Measurements from ENCODE around the gene NETO1. TPM values are rescaled to one million over a fixed set of nuclear protein-coding genes. Genes with fewer than 3 reads are reported as not detected.

NETO1 gene
- total RNA-seq, 1 donor from 2014 or later, result not detected

DNA sequence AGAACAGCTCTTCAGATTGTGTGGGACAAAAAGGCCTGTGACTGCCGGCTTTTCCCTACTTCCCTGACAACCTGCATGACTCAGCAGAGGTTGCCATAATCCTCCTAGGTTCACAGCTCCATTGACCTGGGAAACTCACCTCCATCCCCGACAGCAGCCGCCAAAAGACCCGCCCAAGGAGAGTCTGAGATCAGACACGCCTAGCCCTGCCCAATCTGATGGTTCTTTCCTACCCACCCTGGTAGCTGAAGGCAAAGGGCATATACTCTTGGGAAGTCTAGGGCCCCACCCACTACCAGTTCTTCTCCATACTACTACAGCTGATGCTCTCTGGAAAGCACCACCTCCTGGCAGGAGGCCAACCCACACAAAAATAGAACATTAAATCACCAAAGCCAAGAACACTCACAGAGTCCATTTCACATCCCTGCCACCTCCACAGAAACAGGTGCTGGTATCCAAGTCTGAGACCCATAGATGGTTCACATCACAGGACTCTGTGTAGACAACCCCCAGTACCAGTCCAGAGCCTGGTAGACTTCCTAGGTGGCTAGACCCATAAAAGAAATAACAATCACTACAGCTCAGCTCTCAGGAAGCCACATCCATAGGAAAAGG, 140.6 kb downstream of the NETO1 start:
- peaks cover 13% of the 10 kb centered on the region for H3K9me3 Mint-ChIP-seq (ENCODE audit: unreplicated experiment)
- H3K27me3 Mint-ChIP-seq (ENCODE audit: unreplicated experiment), result no peaks in the 10 kb centered on the region
- no peak for DNase-seq (ENCODE audit: extremely low spot score, unreplicated experiment)
- H3K27ac Mint-ChIP-seq (ENCODE audit: unreplicated experiment), result no peak overlapping the region
- no peaks in the 10 kb centered on the region for H3K36me3 Mint-ChIP-seq (ENCODE audit: unreplicated experiment)
- TF ChIP-seq, protein P1, sequence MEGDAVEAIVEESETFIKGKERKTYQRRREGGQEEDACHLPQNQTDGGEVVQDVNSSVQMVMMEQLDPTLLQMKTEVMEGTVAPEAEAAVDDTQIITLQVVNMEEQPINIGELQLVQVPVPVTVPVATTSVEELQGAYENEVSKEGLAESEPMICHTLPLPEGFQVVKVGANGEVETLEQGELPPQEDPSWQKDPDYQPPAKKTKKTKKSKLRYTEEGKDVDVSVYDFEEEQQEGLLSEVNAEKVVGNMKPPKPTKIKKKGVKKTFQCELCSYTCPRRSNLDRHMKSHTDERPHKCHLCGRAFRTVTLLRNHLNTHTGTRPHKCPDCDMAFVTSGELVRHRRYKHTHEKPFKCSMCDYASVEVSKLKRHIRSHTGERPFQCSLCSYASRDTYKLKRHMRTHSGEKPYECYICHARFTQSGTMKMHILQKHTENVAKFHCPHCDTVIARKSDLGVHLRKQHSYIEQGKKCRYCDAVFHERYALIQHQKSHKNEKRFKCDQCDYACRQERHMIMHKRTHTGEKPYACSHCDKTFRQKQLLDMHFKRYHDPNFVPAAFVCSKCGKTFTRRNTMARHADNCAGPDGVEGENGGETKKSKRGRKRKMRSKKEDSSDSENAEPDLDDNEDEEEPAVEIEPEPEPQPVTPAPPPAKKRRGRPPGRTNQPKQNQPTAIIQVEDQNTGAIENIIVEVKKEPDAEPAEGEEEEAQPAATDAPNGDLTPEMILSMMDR (IDR thresholded peaks at IDR 0.05), result no peak
- no peaks in the 10 kb centered on the region for H3K4me1 Mint-ChIP-seq (ENCODE audit: unreplicated experiment)
- H3K4me3 Mint-ChIP-seq (ENCODE audit: unreplicated experiment), result no peak overlapping the region

DNA sequence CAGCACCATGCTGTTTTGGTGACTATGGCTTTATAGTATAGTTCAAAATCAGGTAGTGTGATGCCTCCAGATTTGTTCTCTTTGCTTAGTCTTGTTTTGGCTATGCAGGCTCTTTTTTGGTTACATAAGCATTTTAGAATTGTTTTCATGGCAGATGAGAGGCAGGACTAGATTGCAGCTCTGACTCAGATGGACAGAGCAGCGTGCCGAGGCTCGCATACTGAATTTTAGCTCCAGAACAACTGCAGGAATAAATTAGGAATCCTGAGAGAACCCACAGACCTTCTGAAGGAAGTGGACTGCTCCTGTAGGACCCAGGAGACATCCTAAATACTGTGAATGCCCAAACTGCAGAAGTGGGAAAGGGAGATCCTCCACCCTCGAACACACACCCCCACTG, 141.6 kb downstream of the NETO1 start:
- Mint-ChIP-seq H3K27ac (ENCODE audit: unreplicated experiment) (no peak overlapping the region), H3K27me3 (ENCODE audit: unreplicated experiment) (no peaks in the 10 kb centered on the region), H3K4me1 (ENCODE audit: unreplicated experiment) (no peaks in the 10 kb centered on the region), H3K9me3 (ENCODE audit: unreplicated experiment) (peaks cover 13% of the 10 kb centered on the region), H3K36me3 (ENCODE audit: unreplicated experiment) (no peaks in the 10 kb centered on the region), H3K4me3 (ENCODE audit: unreplicated experiment) (no peak overlapping the region)
- DNase-seq (ENCODE audit: extremely low spot score, unreplicated experiment), result no peak
- TF ChIP-seq, protein P1 (IDR thresholded peaks at IDR 0.05), result no peak

DNA sequence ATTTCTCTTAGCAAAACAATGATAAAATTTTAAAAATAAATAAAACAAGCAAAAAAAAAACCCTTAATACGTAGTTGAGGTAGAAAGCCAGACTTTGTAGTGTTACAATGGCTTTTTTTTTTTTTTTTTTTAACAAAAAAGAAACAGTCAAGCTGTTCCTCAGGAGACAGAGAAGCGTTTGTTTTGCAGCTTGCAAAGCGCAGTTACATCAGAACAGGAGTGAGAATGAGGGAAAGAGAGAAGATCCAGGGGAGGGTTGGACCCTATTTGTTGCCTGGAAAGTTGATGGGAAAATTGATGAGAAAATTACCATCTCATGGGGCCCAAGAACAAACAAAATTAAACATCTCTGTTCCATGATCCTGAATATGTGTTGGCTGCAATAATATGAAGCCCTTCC, 146.5 kb downstream of the NETO1 start:
- H3K9me3 Mint-ChIP-seq (ENCODE audit: unreplicated experiment), result peaks cover 5% of the 10 kb centered on the region
- H3K27ac Mint-ChIP-seq (ENCODE audit: unreplicated experiment), result no peak overlapping the region
- no peaks in the 10 kb centered on the region for H3K27me3 Mint-ChIP-seq (ENCODE audit: unreplicated experiment)
- H3K36me3 Mint-ChIP-seq (ENCODE audit: unreplicated experiment), result no peaks in the 10 kb centered on the region
- no peak for DNase-seq (ENCODE audit: extremely low spot score, unreplicated experiment)
- TF ChIP-seq, protein P1 (IDR thresholded peaks at IDR 0.05), result no peak
- H3K4me3 Mint-ChIP-seq (ENCODE audit: unreplicated experiment), result no peak overlapping the region
- H3K4me1 Mint-ChIP-seq (ENCODE audit: unreplicated experiment), result no peaks in the 10 kb centered on the region

DNA sequence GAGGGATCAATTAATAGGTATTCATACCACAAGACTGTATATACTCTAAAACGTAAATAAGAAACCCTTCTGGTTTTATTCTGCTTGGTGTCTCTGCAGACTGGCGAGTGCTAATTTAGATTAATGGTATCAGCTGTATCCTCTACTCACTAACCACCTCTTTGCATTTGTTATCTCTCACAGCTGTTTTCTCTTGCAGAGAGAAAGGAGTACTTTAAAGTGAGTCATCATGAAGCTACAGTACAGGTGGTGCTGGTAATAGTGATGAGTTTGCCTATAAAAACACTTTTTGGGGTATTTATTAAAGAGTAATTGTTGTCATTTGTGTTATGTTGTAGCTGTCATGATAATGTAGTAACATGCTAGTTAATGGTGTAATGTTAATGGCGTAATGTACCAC, 147.7 kb downstream of the NETO1 start:
- no peak overlapping the region for H3K4me3 Mint-ChIP-seq (ENCODE audit: unreplicated experiment)
- TF ChIP-seq, protein P1 (IDR thresholded peaks at IDR 0.05), result no peak

DNA sequence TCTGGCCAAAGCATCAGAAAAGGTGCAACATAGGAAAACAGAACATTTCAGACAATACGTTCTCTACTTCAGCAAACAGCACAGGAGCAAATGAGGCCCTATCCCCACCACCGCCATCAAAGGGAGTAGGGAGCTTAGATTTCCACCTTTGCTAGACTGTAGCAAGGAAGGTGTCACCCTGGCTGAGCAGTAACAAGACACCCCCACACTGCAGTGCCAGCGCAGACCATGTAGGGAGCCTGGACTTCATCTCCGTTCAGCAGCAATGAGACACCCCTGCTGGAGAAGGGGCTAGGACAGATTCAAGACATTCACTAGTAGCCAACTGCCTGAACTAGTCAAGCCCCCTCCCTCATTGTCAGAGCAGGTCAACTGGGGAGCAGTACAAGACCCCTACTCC, 163.6 kb downstream of the NETO1 start:
- Mint-ChIP-seq H3K9me3 (ENCODE audit: unreplicated experiment) (no peaks in the 10 kb centered on the region), H3K4me3 (ENCODE audit: unreplicated experiment) (no peak overlapping the region), H3K27ac (ENCODE audit: unreplicated experiment) (no peak overlapping the region), H3K4me1 (ENCODE audit: unreplicated experiment) (no peaks in the 10 kb centered on the region), H3K27me3 (ENCODE audit: unreplicated experiment) (peaks cover 4% of the 10 kb centered on the region), H3K36me3 (ENCODE audit: unreplicated experiment) (no peaks in the 10 kb centered on the region)
- no peak for DNase-seq (ENCODE audit: extremely low spot score, unreplicated experiment)
- TF ChIP-seq, protein P1 (IDR thresholded peaks at IDR 0.05), result no peak

More for the DNA sequence above, 147.7 kb downstream of the NETO1 start:
- no peaks in the 10 kb centered on the region for H3K36me3 Mint-ChIP-seq (ENCODE audit: unreplicated experiment)
- peaks cover 4% of the 10 kb centered on the region for H3K9me3 Mint-ChIP-seq (ENCODE audit: unreplicated experiment)
- no peaks in the 10 kb centered on the region for H3K27me3 Mint-ChIP-seq (ENCODE audit: unreplicated experiment)
- no peaks in the 10 kb centered on the region for H3K4me1 Mint-ChIP-seq (ENCODE audit: unreplicated experiment)
- no peak for DNase-seq (ENCODE audit: extremely low spot score, unreplicated experiment)
- no peak overlapping the region for H3K27ac Mint-ChIP-seq (ENCODE audit: unreplicated experiment)
